AG04450 (cell line): Measurements from ENCODE around the gene LTF. TPM values are rescaled to one million over a fixed set of nuclear protein-coding genes. Genes with fewer than 3 reads are reported as not detected.

Experiments
- CTCF ChIA-PET: fragments of 300-600, 350-600 bp; formaldehyde crosslinking; extraction: SDS; loops from one replicate; lab custom pipeline; 2022; ENCODE audit warnings: antibody characterized with exemption, inconsistent platforms; lab: Charles Lee
- POLR2A ChIA-PET: fragments of 350-600 bp; formaldehyde crosslinking; extraction: SDS; loops from one replicate; lab custom pipeline; 2021; ENCODE audit warnings: antibody characterized with exemption, inconsistent platforms; lab: Yijun Ruan, JAX
- DNase-seq: peaks from one replicate; pipeline ENCODE4 v3.0.0-alpha.2; 2011; ENCODE audit warnings: low read depth, low spot score
- H3K27ac ChIP-seq: one replicate; pipeline ENCODE4 v1.5.1; 2012; ENCODE audit warnings: low read depth, low read length, control low read depth
- H3K27me3 ChIP-seq: one replicate; pipeline ENCODE4 v1.6.0; 2012; ENCODE audit warnings: low read length; ENCODE audit not compliant: control insufficient read depth, insufficient read depth
- H3K4me3 ChIP-seq: 2 replicates; pipeline ENCODE4 v1.5.1; 2011; ENCODE audit warnings: mild to moderate bottlenecking, low read depth, low read length, control low read depth
- H3K9me3 ChIP-seq: 2 replicates; pipeline ENCODE4 v1.5.1; 2012; ENCODE audit warnings: low read length; ENCODE audit not compliant: control insufficient read depth, insufficient read depth
- CTCF ChIP-seq: IDR thresholded peaks from 2 replicates; pipeline ENCODE4 v1.5.1; 2011; ENCODE audit warnings: low read depth, low read length, control low read depth, inconsistent platforms
- polyA plus RNA-seq: library from polyadenylated mRNA; depleted of rRNA; stranded (reverse); fragments of >200 nt; gene quantifications from 2 replicates; pipeline ENCODE4 v1.2.3, GENCODE V29; 2011

LTF gene
- polyA plus RNA-seq, 1 experiment: not detected

GRCh38 chr3:46398186-46398955, 66.3 kb downstream of the LTF start:
- DNase-seq: no peak
- ChIA-PET CTCF (interaction anchor here (0.5 kb wide), 1 partner anchor 688 kb away, joined by 3 read pairs; no protein-coding TSS in a partner anchor), POLR2A (no interaction called here)
- TF ChIP-seq CTCF: no peak
- Histone ChIP-seq H3K27ac (no peak overlapping the region), H3K9me3 (no peaks in the 10 kb centered on the region), H3K27me3 (peaks cover 9% of the 10 kb centered on the region), H3K4me3 (no peak overlapping the region)

- no peak for DNase-seq
- Histone ChIP-seq H3K9me3 (no peaks in the 10 kb centered on the region), H3K27ac (no peak overlapping the region), H3K4me3 (no peak overlapping the region), H3K27me3 (peaks cover 9% of the 10 kb centered on the region)
- POLR2A ChIA-PET: no interaction called here
- no peak for TF ChIP-seq CTCF
- CTCF ChIA-PET: no interaction called here
Measured at GRCh38 chr3:46397111-46397510, 67.6 kb downstream of the LTF start.

- no peak for DNase-seq
- POLR2A ChIA-PET: no interaction called here
- no peak for TF ChIP-seq CTCF
- H3K4me3 ChIP-seq: no peak overlapping the region
- H3K27me3 ChIP-seq: peaks cover 9% of the 10 kb centered on the region
- H3K27ac ChIP-seq: no peak overlapping the region
- no peaks in the 10 kb centered on the region for H3K9me3 ChIP-seq
- CTCF ChIA-PET: no interaction called here
Measured at GRCh38 chr3:46395766-46396530, 68.8 kb downstream of the LTF start.

- H3K27ac ChIP-seq: no peak overlapping the region
- DNase-seq: no peak
- ChIA-PET POLR2A (no interaction called here), CTCF (no interaction called here)
- no peak overlapping the region for H3K4me3 ChIP-seq
- no peak for TF ChIP-seq CTCF
- no peaks in the 10 kb centered on the region for H3K9me3 ChIP-seq
- H3K27me3 ChIP-seq: peaks cover 9% of the 10 kb centered on the region
Measured at GRCh38 chr3:46395210-46395661, 69.5 kb downstream of the LTF start.
